B cell (primary cell): Measurements from ENCODE around the gene GTF2IRD1. TPM values are rescaled to one million over a fixed set of nuclear protein-coding genes. Genes with fewer than 3 reads are reported as not detected.
"Not testable (repeated sequence)": the region's sequence is repeated elsewhere in the genome, so short reads cannot be mapped to it uniquely, and the experiment has no call there.

Experiments
- ATAC-seq: fragments of 200-7000 bp; cut with Tn5 transposase; one replicate; pipeline ENCODE4 v1.10.0; 2021; ENCODE audit warnings: low read depth, mild to moderate bottlenecking, moderate number of reproducible peaks, moderate library complexity
- CTCF ChIA-PET: fragments of 350-600 bp; sonication (Branson Sonifier 250); formaldehyde crosslinking; loops from one replicate; lab custom pipeline; 2021; ENCODE audit warnings: antibody characterized with exemption, inconsistent platforms; lab: Charles Lee
- POLR2A ChIA-PET: fragments of 350-600 bp; sonication (Branson Sonifier 250); formaldehyde crosslinking; loops from one replicate; lab custom pipeline; 2021; ENCODE audit warnings: antibody characterized with exemption; lab: Charles Lee
- DNase-seq: peaks from one replicate; pipeline ENCODE4 v3.0.0; 2013
- H2AFZ ChIP-seq: 2 replicates; pipeline ENCODE4 v1.6.1; 2012; ENCODE audit warnings: mild to moderate bottlenecking, low read depth, low read length; ENCODE audit not compliant: insufficient read depth, poor library complexity, severe bottlenecking
- H3K27ac ChIP-seq, 2 donors: 1 replicate in 1 of 2; 2 replicates in 1 of 2; pipeline ENCODE4 v1.5.1; 2012 to 2013; ENCODE audit warnings: low read length in 2 of 2, mild to moderate bottlenecking in 2 of 2, moderate library complexity in 1 of 2
- H3K27me3 ChIP-seq, 4 experiments: fragments of 200-600 bp in 1 of 4; sonication (generic) in 1 of 4; replicated peaks in 1 of 4; 1 replicate in 2 of 4; 2 replicates in 2 of 4; pipeline versions ENCODE4 v1.6.1 to v1.7.0; 2013 to 2016; ENCODE audit warnings: low read length in 3 of 4, mild to moderate bottlenecking in 2 of 4, mixed read lengths in 1 of 4, moderate library complexity in 1 of 4; ENCODE audit not compliant: insufficient read depth in 4 of 4, control insufficient read depth in 3 of 4; ENCODE audit errors: control extremely low read depth in 1 of 4
- H3K36me3 ChIP-seq, 2 experiments: replicated peaks in 1 of 2; 1 replicate in 1 of 2; 2 replicates in 1 of 2; pipeline versions ENCODE4 v1.6.1 to v1.7.1; 2013; ENCODE audit warnings: low read length in 1 of 2; ENCODE audit not compliant: insufficient read depth in 2 of 2, control insufficient read depth in 1 of 2; ENCODE audit errors: control extremely low read depth in 1 of 2, extremely low read depth in 1 of 2
- H3K4me1 ChIP-seq, 2 donors: fragments of 200-600 bp in 1 of 2; sonication (generic) in 1 of 2; 1 replicate in 1 of 2; 2 replicates in 1 of 2; pipeline versions ENCODE4 v1.5.1 to v1.6.1; 2013 to 2017; ENCODE audit warnings: low read length in 2 of 2; ENCODE audit not compliant: control insufficient read depth in 2 of 2, insufficient read depth in 2 of 2
- H3K4me2 ChIP-seq: replicated peaks from 2 replicates; pipeline ENCODE3; 2012; ENCODE audit warnings: mild to moderate bottlenecking, low read depth, low read length; ENCODE audit not compliant: poor library complexity, severe bottlenecking
- H3K4me3 ChIP-seq, 5 experiments: fragments of 200-600 bp in 1 of 5; sonication (generic) in 1 of 5; 1 replicate in 3 of 5; 2 replicates in 2 of 5; pipeline versions ENCODE4 v1.5.1 to v1.7.0; 2011 to 2016; ENCODE audit warnings: low read length in 4 of 5, mild to moderate bottlenecking in 4 of 5, low read depth in 2 of 5, control low read depth in 1 of 5, moderate library complexity in 1 of 5; ENCODE audit not compliant: insufficient read depth in 1 of 5; ENCODE audit errors: control extremely low read depth in 1 of 5, extremely low read depth in 1 of 5
- H3K79me2 ChIP-seq: fragments of 200-600 bp; sonication (generic); one replicate; pipeline ENCODE4 v1.6.0; 2016; ENCODE audit warnings: low read length; ENCODE audit not compliant: control insufficient read depth, insufficient read depth
- H3K9ac ChIP-seq: fragments of 200-600 bp; sonication (generic); 2 replicates; pipeline ENCODE4 v1.6.1; 2017; ENCODE audit warnings: mild to moderate bottlenecking, low read length, moderate library complexity
- H3K9me3 ChIP-seq, 3 donors: one replicate each; pipeline versions ENCODE4 v1.6.1 to v1.7.1; 2013; ENCODE audit warnings: low read length in 2 of 3; ENCODE audit not compliant: control insufficient read depth in 2 of 3, insufficient read depth in 1 of 3; ENCODE audit errors: control extremely low read depth in 1 of 3
- H4K20me1 ChIP-seq: 2 replicates; pipeline ENCODE4 v1.6.0; 2012; ENCODE audit warnings: mild to moderate bottlenecking, low read length; ENCODE audit not compliant: insufficient read depth, control insufficient read depth, poor library complexity, severe bottlenecking
- H3K27ac Mint-ChIP-seq: one replicate; pipeline ENCODE4 v1.8.0; 2021; ENCODE audit warnings: mixed read lengths
- H3K27me3 Mint-ChIP-seq: one replicate; pipeline ENCODE4 v1.8.0; 2021; ENCODE audit warnings: mixed read lengths
- H3K4me1 Mint-ChIP-seq: one replicate; pipeline ENCODE4 v1.8.0; 2021; ENCODE audit warnings: mixed read lengths
- H3K4me3 Mint-ChIP-seq: one replicate; pipeline ENCODE4 v1.8.0; 2021; ENCODE audit warnings: mixed read lengths
- H3K9me3 Mint-ChIP-seq: one replicate; pipeline ENCODE4 v1.8.0; 2022; ENCODE audit warnings: mixed read lengths; ENCODE audit not compliant: insufficient read depth
- CTCF ChIP-seq: fragments of 200-600 bp; IDR thresholded peaks from one replicate; pipeline ENCODE4 v1.8.0; 2022; ENCODE audit warnings: antibody characterized with exemption, mild to moderate bottlenecking
- EZH2 ChIP-seq: IDR thresholded peaks from 2 replicates; pipeline ENCODE4 v1.6.1; 2012; ENCODE audit warnings: borderline replicate concordance, low read depth, mild to moderate bottlenecking, moderate library complexity, low read length; ENCODE audit not compliant: insufficient read depth, poor library complexity, severe bottlenecking
- WGBS: methylation state at CpG from one replicate; pipeline ENCODE4 v1.1.5; 2013; ENCODE audit warnings: missing lambda C conversion rate; ENCODE audit not compliant: insufficient coverage; 5-methylcytosine and 5-hydroxymethylcytosine counted together
- intact Hi-C: fragments of 100-400 bp; cut with micrococcal nuclease; formaldehyde crosslinking; loops from one replicate; pipeline ENCODE4 v1.10.0; 2022
- polyA plus RNA-seq: library from polyadenylated mRNA; depleted of rRNA; stranded (reverse); fragments of >200 nt; gene quantifications from 2 replicates; pipeline ENCODE4 v1.2.3, GENCODE V29; 2012
- total RNA-seq, 2 donors: library from RNA; stranded (reverse); fragments of 120-200 nt in 1 of 2; gene quantifications; 1 replicate in 1 of 2; 2 replicates in 1 of 2; pipeline versions ENCODE4 v1.2.3 to v1.2.4, GENCODE V29; 2013 to 2022

Gene GTF2IRD1
- total and polyA plus RNA-seq, 2 donors (not counting 1 experiment from before 2014, with no cell fraction given), result 0.45 to 2.2 TPM

GRCh38 chr7:74488518-74489030 is 34.9 kb downstream of the GTF2IRD1 start:
- H3K27ac ChIP-seq, H3K4me2 ChIP-seq, H3K4me3 Mint-ChIP-seq, POLR2A ChIA-PET, H3K4me3 ChIP-seq, intact Hi-C loops, H3K9me3 Mint-ChIP-seq, H2AFZ ChIP-seq, H3K36me3 ChIP-seq, H3K79me2 ChIP-seq, ATAC-seq, DNase-seq, H3K9ac ChIP-seq, H3K27me3 ChIP-seq, H3K4me1 Mint-ChIP-seq, CTCF ChIA-PET, H4K20me1 ChIP-seq, H3K27ac Mint-ChIP-seq, H3K4me1 ChIP-seq, H3K27me3 Mint-ChIP-seq: not testable (repeated sequence)
- WGBS, result 97% methylated on average over 3 of the region's 8 CpGs
- H3K9me3 ChIP-seq, result peaks cover 0 to 12% (median 0%) of the 10 kb centered on the region in 3 donors

GRCh38 chr7:74489997-74490945 is 36.6 kb downstream of the GTF2IRD1 start:
- TF ChIP-seq EZH2, result no peak
- TF ChIP-seq CTCF, result no peak
- Histone ChIP-seq H3K27me3 (peaks cover 0 to 5% (median 0%) of the 10 kb centered on the region in 4 experiments), H2AFZ (no peak overlapping the region), H3K4me2 (no peak overlapping the region), H3K9ac (no peak overlapping the region), H3K79me2 (no peaks in the 10 kb centered on the region), H3K9me3 (peaks cover 0 to 15% (median 0%) of the 10 kb centered on the region in 3 donors), H3K27ac (no peak overlapping the region), H4K20me1 (no peaks in the 10 kb centered on the region), H3K4me1 (no peaks in the 10 kb centered on the region), H3K36me3 (no peaks in the 10 kb centered on the region), H3K4me3 (no peak overlapping the region)
- DNase-seq, result no peak
- Mint-ChIP-seq H3K27ac (no peak overlapping the region), H3K27me3 (no peaks in the 10 kb centered on the region), H3K9me3 (peaks cover 6% of the 10 kb centered on the region), H3K4me1 (no peaks in the 10 kb centered on the region), H3K4me3 (no peak overlapping the region)
- ATAC-seq, result no peak
- intact Hi-C loops, result no loop called here
- POLR2A ChIA-PET, result no interaction called here
- CTCF ChIA-PET, result no interaction called here
- 90% methylated on average over 9 of the region's 19 CpGs for WGBS

GRCh38 chr7:74491490-74491889 is 37.8 kb downstream of the GTF2IRD1 start:
- H3K27me3 ChIP-seq, H3K9me3 Mint-ChIP-seq, H2AFZ ChIP-seq, H3K4me1 Mint-ChIP-seq, H3K4me2 ChIP-seq, CTCF ChIA-PET, H3K27ac ChIP-seq, H4K20me1 ChIP-seq, H3K4me1 ChIP-seq, POLR2A ChIA-PET, H3K9ac ChIP-seq, H3K36me3 ChIP-seq, ATAC-seq, DNase-seq, H3K4me3 ChIP-seq, H3K79me2 ChIP-seq, H3K4me3 Mint-ChIP-seq, intact Hi-C loops, H3K27me3 Mint-ChIP-seq, H3K27ac Mint-ChIP-seq: not testable (repeated sequence)
- no CpG with 5 or more reads among the region's 2 CpGs for WGBS
- H3K9me3 ChIP-seq, result peaks cover 0 to 15% (median 0%) of the 10 kb centered on the region in 3 donors
